WTC11 (cell line): ENCODE data around the gene ZNF276. TPM values are rescaled to one million over a fixed set of nuclear protein-coding genes. Genes with fewer than 3 reads are reported as not detected.

Source experiments
- ATAC-seq: fragments of 200-7000 bp; cut with Tn5 transposase; 2 replicates; pipeline ENCODE4 v1.10.0; 2021; ENCODE audit warnings: mild to moderate bottlenecking, moderate library complexity
- CTCF ChIA-PET: fragments of 300-600 bp; sonication (Branson Sonifier 250); formaldehyde crosslinking; loops from one replicate; lab custom pipeline; 2021; ENCODE audit warnings: antibody characterized with exemption; lab: Charles Lee
- POLR2A ChIA-PET: fragments of 350-600 bp; sonication (Branson Sonifier 250); formaldehyde crosslinking; loops from one replicate; lab custom pipeline; 2021; ENCODE audit warnings: antibody characterized with exemption; lab: Charles Lee
- DNase-seq: peaks from one replicate; pipeline ENCODE4 v3.0.0; 2021; ENCODE audit warnings: low spot score
- H3K27ac Mint-ChIP-seq: 2 replicates; pipeline ENCODE4 v1.8.0; 2021; ENCODE audit warnings: mixed read lengths
- H3K27me3 Mint-ChIP-seq: 2 replicates; pipeline ENCODE4 v1.8.0; 2021; ENCODE audit warnings: low read depth, mild to moderate bottlenecking, moderate library complexity, mixed read lengths
- H3K36me3 Mint-ChIP-seq: 2 replicates; pipeline ENCODE4 v1.8.0; 2021; ENCODE audit warnings: mixed read lengths
- H3K4me1 Mint-ChIP-seq: 2 replicates; pipeline ENCODE4 v1.8.0; 2022; ENCODE audit warnings: mixed read lengths
- H3K4me3 Mint-ChIP-seq: 2 replicates; pipeline ENCODE4 v1.8.0; 2021; ENCODE audit warnings: mild to moderate bottlenecking, moderate library complexity, mixed read lengths
- H3K9me3 Mint-ChIP-seq: 2 replicates; pipeline ENCODE4 v1.8.0; 2021; ENCODE audit warnings: mixed read lengths
- ETV6 ChIP-seq: sonication (generic); formaldehyde crosslinking; IDR thresholded peaks from 2 replicates; pipeline ENCODE4 v1.8.1; 2022; ENCODE audit warnings: mild to moderate bottlenecking, missing genetic modification reagents
- FOXJ3 ChIP-seq: sonication (generic); formaldehyde crosslinking; IDR thresholded peaks from 2 replicates; pipeline ENCODE4 v1.9.0; 2021; ENCODE audit warnings: missing genetic modification reagents, mild to moderate bottlenecking, borderline replicate concordance
- HMGA2 ChIP-seq: fragments of 250-450 bp; sonication (Bioruptor Pico); IDR thresholded peaks from 2 replicates; pipeline ENCODE4 v1.4.0; 2021; ENCODE audit warnings: mild to moderate bottlenecking, moderate library complexity
- MXD4 ChIP-seq: fragments of 250-450 bp; sonication (Bioruptor Pico); IDR thresholded peaks from 2 replicates; pipeline ENCODE4 v1.8.0; 2021; ENCODE audit warnings: mild to moderate bottlenecking, moderate library complexity, borderline replicate concordance
- MYBL2 ChIP-seq: sonication (generic); formaldehyde crosslinking; IDR thresholded peaks from 2 replicates; pipeline ENCODE4 v1.8.1; 2023; ENCODE audit warnings: mild to moderate bottlenecking, moderate library complexity, missing genetic modification reagents
- NFYB ChIP-seq: sonication (generic); formaldehyde crosslinking; conservative IDR thresholded peaks from 2 replicates; pipeline ENCODE4 v1.8.0; 2022; ENCODE audit warnings: low read depth, missing genetic modification reagents
- NR2C2 ChIP-seq: sonication (generic); formaldehyde crosslinking; IDR thresholded peaks from 2 replicates; pipeline ENCODE4 v1.8.0; 2022; ENCODE audit warnings: mild to moderate bottlenecking, missing genetic modification reagents
- SOX15 ChIP-seq: fragments of 250-450 bp; sonication (Bioruptor Pico); IDR thresholded peaks from 2 replicates; pipeline ENCODE4 v1.9.0; 2021; ENCODE audit warnings: mild to moderate bottlenecking
- ZNF263 ChIP-seq: sonication (generic); formaldehyde crosslinking; IDR thresholded peaks from 2 replicates; pipeline ENCODE4 v1.8.1; 2022; ENCODE audit warnings: low read depth, mild to moderate bottlenecking, moderate library complexity, missing genetic modification reagents
- ZNF671 ChIP-seq: fragments of 250-450 bp; sonication (Bioruptor Pico); IDR thresholded peaks from 2 replicates; pipeline ENCODE4 v1.8.0; 2021; ENCODE audit warnings: mild to moderate bottlenecking
- total RNA-seq: library from RNA; stranded (reverse); gene quantifications from 3 replicates; pipeline ENCODE4 v1.2.3, GENCODE V29; 2021
- TF ChIP-seq, protein P1 (sequence below): sonication (generic); formaldehyde crosslinking; IDR thresholded peaks from 2 replicates; pipeline ENCODE4 v1.8.0; 2022; ENCODE audit warnings: missing genetic modification reagents
- TF ChIP-seq, protein P2 (sequence below): sonication (generic); formaldehyde crosslinking; IDR thresholded peaks from 2 replicates; pipeline ENCODE4 v1.8.1; 2023; ENCODE audit warnings: mild to moderate bottlenecking, missing genetic modification reagents, moderate library complexity
- TF ChIP-seq, protein P3 (sequence below): fragments of 250-450 bp; sonication (Bioruptor Pico); IDR thresholded peaks from 2 replicates; pipeline ENCODE4 v1.9.0; 2021; ENCODE audit warnings: mild to moderate bottlenecking, borderline replicate concordance
- TF ChIP-seq, protein P4 (sequence below): sonication (generic); formaldehyde crosslinking; IDR thresholded peaks from 2 replicates; pipeline ENCODE4 v1.8.1; 2023; ENCODE audit warnings: mild to moderate bottlenecking, missing genetic modification reagents, borderline replicate concordance
- TF ChIP-seq, protein P5 (sequence below): sonication (generic); formaldehyde crosslinking; IDR thresholded peaks from 2 replicates; pipeline ENCODE4 v1.8.1; 2023; ENCODE audit warnings: mild to moderate bottlenecking, missing genetic modification reagents
- TF ChIP-seq, protein P6 (sequence below): sonication (generic); formaldehyde crosslinking; IDR thresholded peaks from 2 replicates; pipeline ENCODE4 v1.8.1; 2022; ENCODE audit warnings: missing genetic modification reagents, borderline replicate concordance

Gene ZNF276
- total RNA-seq, 1 experiment from 2014 or later: 16.6 TPM

DNA sequence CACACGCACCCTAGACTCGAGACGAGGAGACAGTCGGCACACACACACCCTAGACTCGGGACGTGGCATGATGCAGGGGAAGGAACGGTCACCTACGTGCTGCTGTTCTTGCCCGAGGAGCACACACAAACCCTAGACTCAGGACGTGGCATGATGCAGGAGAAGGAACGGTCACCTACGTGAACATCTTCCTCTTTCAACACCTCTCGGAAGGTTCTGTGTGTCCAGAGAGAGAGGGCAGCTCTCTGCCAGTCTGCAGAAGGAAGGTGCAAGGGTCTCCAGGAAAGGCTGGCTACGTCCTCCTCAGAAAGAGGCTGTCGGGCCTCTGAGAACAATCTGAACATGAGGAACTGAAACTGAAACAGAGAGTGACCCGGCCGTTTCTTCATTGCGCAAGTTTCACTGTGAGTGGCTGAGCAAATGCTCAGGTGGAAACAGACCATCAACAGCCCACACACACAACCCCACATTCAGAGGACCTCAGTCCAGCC lies 43.4 kb downstream of the ZNF276 start (continued):
- TF ChIP-seq, protein P1, sequence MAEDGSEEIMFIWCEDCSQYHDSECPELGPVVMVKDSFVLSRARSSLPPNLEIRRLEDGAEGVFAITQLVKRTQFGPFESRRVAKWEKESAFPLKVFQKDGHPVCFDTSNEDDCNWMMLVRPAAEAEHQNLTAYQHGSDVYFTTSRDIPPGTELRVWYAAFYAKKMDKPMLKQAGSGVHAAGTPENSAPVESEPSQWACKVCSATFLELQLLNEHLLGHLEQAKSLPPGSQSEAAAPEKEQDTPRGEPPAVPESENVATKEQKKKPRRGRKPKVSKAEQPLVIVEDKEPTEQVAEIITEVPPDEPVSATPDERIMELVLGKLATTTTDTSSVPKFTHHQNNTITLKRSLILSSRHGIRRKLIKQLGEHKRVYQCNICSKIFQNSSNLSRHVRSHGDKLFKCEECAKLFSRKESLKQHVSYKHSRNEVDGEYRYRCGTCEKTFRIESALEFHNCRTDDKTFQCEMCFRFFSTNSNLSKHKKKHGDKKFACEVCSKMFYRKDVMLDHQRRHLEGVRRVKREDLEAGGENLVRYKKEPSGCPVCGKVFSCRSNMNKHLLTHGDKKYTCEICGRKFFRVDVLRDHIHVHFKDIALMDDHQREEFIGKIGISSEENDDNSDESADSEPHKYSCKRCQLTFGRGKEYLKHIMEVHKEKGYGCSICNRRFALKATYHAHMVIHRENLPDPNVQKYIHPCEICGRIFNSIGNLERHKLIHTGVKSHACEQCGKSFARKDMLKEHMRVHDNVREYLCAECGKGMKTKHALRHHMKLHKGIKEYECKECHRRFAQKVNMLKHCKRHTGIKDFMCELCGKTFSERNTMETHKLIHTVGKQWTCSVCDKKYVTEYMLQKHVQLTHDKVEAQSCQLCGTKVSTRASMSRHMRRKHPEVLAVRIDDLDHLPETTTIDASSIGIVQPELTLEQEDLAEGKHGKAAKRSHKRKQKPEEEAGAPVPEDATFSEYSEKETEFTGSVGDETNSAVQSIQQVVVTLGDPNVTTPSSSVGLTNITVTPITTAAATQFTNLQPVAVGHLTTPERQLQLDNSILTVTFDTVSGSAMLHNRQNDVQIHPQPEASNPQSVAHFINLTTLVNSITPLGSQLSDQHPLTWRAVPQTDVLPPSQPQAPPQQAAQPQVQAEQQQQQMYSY: no peak
- TF ChIP-seq, protein P2, sequence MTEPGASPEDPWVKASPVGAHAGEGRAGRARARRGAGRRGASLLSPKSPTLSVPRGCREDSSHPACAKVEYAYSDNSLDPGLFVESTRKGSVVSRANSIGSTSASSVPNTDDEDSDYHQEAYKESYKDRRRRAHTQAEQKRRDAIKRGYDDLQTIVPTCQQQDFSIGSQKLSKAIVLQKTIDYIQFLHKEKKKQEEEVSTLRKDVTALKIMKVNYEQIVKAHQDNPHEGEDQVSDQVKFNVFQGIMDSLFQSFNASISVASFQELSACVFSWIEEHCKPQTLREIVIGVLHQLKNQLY (CRISPR knock-in tag): no peak
- no peak for TF ChIP-seq NFYB (CRISPR knock-in tag)
- TF ChIP-seq, all 79 proteins: peak for 0

DNA sequence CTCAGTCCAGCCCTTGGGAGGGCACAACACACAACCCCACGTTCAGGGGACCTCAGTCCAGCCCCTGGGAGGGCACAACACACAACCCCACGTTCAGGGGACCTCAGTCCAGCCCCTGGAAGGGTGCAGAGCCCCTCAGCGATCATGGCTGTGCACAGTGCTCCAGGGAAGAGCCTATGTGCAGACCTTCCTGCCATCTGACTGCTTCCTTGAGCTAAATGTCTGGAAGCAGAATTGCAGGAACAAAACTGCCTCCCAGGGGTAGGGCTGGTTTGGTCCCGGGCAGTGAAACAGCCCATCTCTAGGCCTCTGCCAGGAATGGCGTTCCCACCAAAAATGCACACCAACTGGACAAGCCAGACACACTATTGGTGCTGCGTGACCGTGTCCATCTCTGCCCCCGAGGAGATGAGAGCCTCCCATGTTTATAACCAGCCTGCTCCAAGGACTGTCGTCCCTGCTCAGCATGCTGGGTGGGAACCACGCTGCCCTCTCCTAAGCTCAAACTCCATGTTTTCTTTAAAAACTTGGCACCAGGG lies 44.0 kb downstream of the ZNF276 start:
- ChIA-PET POLR2A (no interaction called here), CTCF (no interaction called here)
- no peaks in the 10 kb centered on the region for H3K9me3 Mint-ChIP-seq
- H3K27me3 Mint-ChIP-seq: no peaks in the 10 kb centered on the region
- no peak overlapping the region for H3K4me3 Mint-ChIP-seq
- DNase-seq: no peak
- no peak overlapping the region for H3K27ac Mint-ChIP-seq
- H3K36me3 Mint-ChIP-seq: peaks cover 77% of the 10 kb centered on the region
- TF ChIP-seq, protein P3, sequence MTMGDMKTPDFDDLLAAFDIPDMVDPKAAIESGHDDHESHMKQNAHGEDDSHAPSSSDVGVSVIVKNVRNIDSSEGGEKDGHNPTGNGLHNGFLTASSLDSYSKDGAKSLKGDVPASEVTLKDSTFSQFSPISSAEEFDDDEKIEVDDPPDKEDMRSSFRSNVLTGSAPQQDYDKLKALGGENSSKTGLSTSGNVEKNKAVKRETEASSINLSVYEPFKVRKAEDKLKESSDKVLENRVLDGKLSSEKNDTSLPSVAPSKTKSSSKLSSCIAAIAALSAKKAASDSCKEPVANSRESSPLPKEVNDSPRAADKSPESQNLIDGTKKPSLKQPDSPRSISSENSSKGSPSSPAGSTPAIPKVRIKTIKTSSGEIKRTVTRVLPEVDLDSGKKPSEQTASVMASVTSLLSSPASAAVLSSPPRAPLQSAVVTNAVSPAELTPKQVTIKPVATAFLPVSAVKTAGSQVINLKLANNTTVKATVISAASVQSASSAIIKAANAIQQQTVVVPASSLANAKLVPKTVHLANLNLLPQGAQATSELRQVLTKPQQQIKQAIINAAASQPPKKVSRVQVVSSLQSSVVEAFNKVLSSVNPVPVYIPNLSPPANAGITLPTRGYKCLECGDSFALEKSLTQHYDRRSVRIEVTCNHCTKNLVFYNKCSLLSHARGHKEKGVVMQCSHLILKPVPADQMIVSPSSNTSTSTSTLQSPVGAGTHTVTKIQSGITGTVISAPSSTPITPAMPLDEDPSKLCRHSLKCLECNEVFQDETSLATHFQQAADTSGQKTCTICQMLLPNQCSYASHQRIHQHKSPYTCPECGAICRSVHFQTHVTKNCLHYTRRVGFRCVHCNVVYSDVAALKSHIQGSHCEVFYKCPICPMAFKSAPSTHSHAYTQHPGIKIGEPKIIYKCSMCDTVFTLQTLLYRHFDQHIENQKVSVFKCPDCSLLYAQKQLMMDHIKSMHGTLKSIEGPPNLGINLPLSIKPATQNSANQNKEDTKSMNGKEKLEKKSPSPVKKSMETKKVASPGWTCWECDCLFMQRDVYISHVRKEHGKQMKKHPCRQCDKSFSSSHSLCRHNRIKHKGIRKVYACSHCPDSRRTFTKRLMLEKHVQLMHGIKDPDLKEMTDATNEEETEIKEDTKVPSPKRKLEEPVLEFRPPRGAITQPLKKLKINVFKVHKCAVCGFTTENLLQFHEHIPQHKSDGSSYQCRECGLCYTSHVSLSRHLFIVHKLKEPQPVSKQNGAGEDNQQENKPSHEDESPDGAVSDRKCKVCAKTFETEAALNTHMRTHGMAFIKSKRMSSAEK: no peak
- TF ChIP-seq NFYB (CRISPR knock-in tag) (no peak), ZNF671 (CRISPR knock-in tag) (no peak), HMGA2 (CRISPR knock-in tag) (no peak), SOX15 (no peak), MYBL2 (CRISPR knock-in tag) (no peak), MXD4 (no peak), ETV6 (CRISPR knock-in tag) (no peak), ZNF263 (CRISPR knock-in tag) (no peak), NR2C2 (CRISPR knock-in tag) (no peak), FOXJ3 (CRISPR knock-in tag) (no peak)
- TF ChIP-seq, protein P4, sequence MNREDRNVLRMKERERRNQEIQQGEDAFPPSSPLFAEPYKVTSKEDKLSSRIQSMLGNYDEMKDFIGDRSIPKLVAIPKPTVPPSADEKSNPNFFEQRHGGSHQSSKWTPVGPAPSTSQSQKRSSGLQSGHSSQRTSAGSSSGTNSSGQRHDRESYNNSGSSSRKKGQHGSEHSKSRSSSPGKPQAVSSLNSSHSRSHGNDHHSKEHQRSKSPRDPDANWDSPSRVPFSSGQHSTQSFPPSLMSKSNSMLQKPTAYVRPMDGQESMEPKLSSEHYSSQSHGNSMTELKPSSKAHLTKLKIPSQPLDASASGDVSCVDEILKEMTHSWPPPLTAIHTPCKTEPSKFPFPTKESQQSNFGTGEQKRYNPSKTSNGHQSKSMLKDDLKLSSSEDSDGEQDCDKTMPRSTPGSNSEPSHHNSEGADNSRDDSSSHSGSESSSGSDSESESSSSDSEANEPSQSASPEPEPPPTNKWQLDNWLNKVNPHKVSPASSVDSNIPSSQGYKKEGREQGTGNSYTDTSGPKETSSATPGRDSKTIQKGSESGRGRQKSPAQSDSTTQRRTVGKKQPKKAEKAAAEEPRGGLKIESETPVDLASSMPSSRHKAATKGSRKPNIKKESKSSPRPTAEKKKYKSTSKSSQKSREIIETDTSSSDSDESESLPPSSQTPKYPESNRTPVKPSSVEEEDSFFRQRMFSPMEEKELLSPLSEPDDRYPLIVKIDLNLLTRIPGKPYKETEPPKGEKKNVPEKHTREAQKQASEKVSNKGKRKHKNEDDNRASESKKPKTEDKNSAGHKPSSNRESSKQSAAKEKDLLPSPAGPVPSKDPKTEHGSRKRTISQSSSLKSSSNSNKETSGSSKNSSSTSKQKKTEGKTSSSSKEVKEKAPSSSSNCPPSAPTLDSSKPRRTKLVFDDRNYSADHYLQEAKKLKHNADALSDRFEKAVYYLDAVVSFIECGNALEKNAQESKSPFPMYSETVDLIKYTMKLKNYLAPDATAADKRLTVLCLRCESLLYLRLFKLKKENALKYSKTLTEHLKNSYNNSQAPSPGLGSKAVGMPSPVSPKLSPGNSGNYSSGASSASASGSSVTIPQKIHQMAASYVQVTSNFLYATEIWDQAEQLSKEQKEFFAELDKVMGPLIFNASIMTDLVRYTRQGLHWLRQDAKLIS: no peak
- TF ChIP-seq, protein P5, sequence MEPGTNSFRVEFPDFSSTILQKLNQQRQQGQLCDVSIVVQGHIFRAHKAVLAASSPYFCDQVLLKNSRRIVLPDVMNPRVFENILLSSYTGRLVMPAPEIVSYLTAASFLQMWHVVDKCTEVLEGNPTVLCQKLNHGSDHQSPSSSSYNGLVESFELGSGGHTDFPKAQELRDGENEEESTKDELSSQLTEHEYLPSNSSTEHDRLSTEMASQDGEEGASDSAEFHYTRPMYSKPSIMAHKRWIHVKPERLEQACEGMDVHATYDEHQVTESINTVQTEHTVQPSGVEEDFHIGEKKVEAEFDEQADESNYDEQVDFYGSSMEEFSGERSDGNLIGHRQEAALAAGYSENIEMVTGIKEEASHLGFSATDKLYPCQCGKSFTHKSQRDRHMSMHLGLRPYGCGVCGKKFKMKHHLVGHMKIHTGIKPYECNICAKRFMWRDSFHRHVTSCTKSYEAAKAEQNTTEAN (CRISPR knock-in tag): no peak
- TF ChIP-seq, protein P6, sequence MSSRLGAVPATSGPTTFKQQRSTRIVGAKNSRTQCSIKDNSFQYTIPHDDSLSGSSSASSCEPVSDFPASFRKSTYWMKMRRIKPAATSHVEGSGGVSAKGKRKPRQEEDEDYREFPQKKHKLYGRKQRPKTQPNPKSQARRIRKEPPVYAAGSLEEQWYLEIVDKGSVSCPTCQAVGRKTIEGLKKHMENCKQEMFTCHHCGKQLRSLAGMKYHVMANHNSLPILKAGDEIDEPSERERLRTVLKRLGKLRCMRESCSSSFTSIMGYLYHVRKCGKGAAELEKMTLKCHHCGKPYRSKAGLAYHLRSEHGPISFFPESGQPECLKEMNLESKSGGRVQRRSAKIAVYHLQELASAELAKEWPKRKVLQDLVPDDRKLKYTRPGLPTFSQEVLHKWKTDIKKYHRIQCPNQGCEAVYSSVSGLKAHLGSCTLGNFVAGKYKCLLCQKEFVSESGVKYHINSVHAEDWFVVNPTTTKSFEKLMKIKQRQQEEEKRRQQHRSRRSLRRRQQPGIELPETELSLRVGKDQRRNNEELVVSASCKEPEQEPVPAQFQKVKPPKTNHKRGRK: no peak
- TF ChIP-seq, all 79 proteins: peak for 0
- H3K4me1 Mint-ChIP-seq: no peaks in the 10 kb centered on the region
- no peak for ATAC-seq
